DOHH2 (cell line): ENCODE measurements around the gene UFM1.

Experiments used
- H3F3A ChIP-seq: fragments of 200-600 bp; sonication (generic), shearing (Covaris generic); 2 replicates; pipeline ENCODE4 v1.6.0; 2016; ENCODE audit warnings: antibody characterized with exemption, mild to moderate bottlenecking; ENCODE audit not compliant: control insufficient read depth, insufficient read depth
- H3K27ac ChIP-seq: fragments of 200-600 bp; sonication (generic); 2 replicates; pipeline ENCODE4 v1.5.1; 2014; ENCODE audit warnings: low read depth, mild to moderate bottlenecking, low read length, moderate library complexity
- H3K27me3 ChIP-seq: fragments of 200-600 bp; sonication (generic); 2 replicates; pipeline ENCODE4 v1.6.1; 2014; ENCODE audit warnings: mild to moderate bottlenecking, low read length, mixed read lengths; ENCODE audit not compliant: control insufficient read depth
- H3K36me3 ChIP-seq: fragments of 200-600 bp; sonication (generic); 2 replicates; pipeline ENCODE4 v1.6.1; 2014; ENCODE audit warnings: mild to moderate bottlenecking, low read length, moderate library complexity, mixed read lengths; ENCODE audit not compliant: control insufficient read depth
- H3K4me1 ChIP-seq: fragments of 200-600 bp; sonication (generic); 2 replicates; pipeline ENCODE4 v1.6.1; 2014; ENCODE audit warnings: mild to moderate bottlenecking, low read length, mixed read lengths; ENCODE audit not compliant: control insufficient read depth
- H3K4me2 ChIP-seq: fragments of 200-600 bp; sonication (generic); 2 replicates; pipeline ENCODE4 v1.6.0; 2014; ENCODE audit warnings: mild to moderate bottlenecking, low read length, moderate library complexity
- H3K4me3 ChIP-seq: fragments of 200-600 bp; sonication (generic); 2 replicates; pipeline ENCODE4 v1.5.1; 2014; ENCODE audit warnings: mild to moderate bottlenecking, low read length, mixed read lengths
- H3K79me2 ChIP-seq: fragments of 200-600 bp; sonication (generic); 2 replicates; pipeline ENCODE4 v1.6.1; 2014; ENCODE audit warnings: mild to moderate bottlenecking, low read length, mixed read lengths; ENCODE audit not compliant: control insufficient read depth
- H3K9me2 ChIP-seq: fragments of 200-600 bp; sonication (generic); replicated peaks from 2 replicates; pipeline ENCODE4 v1.6.1; 2014; ENCODE audit warnings: mild to moderate bottlenecking, low read length, mixed read lengths; ENCODE audit not compliant: control insufficient read depth
- H3K9me3 ChIP-seq: fragments of 200-600 bp; sonication (generic); 2 replicates; pipeline ENCODE4 v1.6.1; 2014; ENCODE audit warnings: antibody characterized with exemption, low read length, mixed read lengths; ENCODE audit not compliant: control insufficient read depth, insufficient read depth
- H4K20me1 ChIP-seq: fragments of 200-600 bp; sonication (generic); 2 replicates; pipeline ENCODE4 v1.6.0; 2014; ENCODE audit warnings: low read depth, mild to moderate bottlenecking, antibody characterized with exemption, low read length, moderate library complexity; ENCODE audit not compliant: control insufficient read depth, insufficient read depth
- CTCF ChIP-seq: fragments of 200-600 bp; sonication (generic); IDR thresholded peaks from one replicate; pipeline ENCODE4 v1.5.1; 2014; ENCODE audit warnings: antibody characterized with exemption, mild to moderate bottlenecking, low read depth, low read length; ENCODE audit not compliant: poor library complexity, severe bottlenecking
- EZH2phosphoT487 ChIP-seq: fragments of 200-600 bp; sonication (generic); IDR thresholded peaks from 2 replicates; pipeline ENCODE4 v1.6.1; 2017; ENCODE audit warnings: borderline replicate concordance, mild to moderate bottlenecking, antibody characterized with exemption, low read length, moderate library complexity, mixed read lengths

UFM1 gene

GRCh38 chr13:38355595-38356119, 6.0 kb downstream of the UFM1 start:
- TF ChIP-seq CTCF (no peak), EZH2phosphoT487 (no peak)
- peaks cover 27% of the 10 kb centered on the region for H3K79me2 ChIP-seq
- no peaks in the 10 kb centered on the region for H3F3A ChIP-seq
- H3K27me3 ChIP-seq = no peaks in the 10 kb centered on the region
- H3K9me2 ChIP-seq = no peaks in the 10 kb centered on the region
- peaks cover 76% of the 10 kb centered on the region for H3K36me3 ChIP-seq
- H3K4me3 ChIP-seq = no peak overlapping the region
- H3K9me3 ChIP-seq = no peaks in the 10 kb centered on the region
- H3K27ac ChIP-seq = no peak overlapping the region
- H4K20me1 ChIP-seq = peaks cover 5% of the 10 kb centered on the region; the same call in 1 of the 2 replicates
- no peak overlapping the region for H3K4me2 ChIP-seq
- peaks cover 11% of the 10 kb centered on the region for H3K4me1 ChIP-seq

GRCh38 chr13:38358684-38359083, 9.0 kb downstream of the UFM1 start:
- H3K27me3 ChIP-seq = no peaks in the 10 kb centered on the region

GRCh38 chr13:38361542-38362262, 12.1 kb downstream of the UFM1 start:
- H3K36me3 ChIP-seq = peaks cover 45% of the 10 kb centered on the region
- H3K4me1 ChIP-seq = peaks cover 4% of the 10 kb centered on the region; the same call in 1 of the 2 replicates

More at GRCh38 chr13:38358684-38359083, 9.0 kb downstream of the UFM1 start:
- Histone ChIP-seq H3K9me2 (no peaks in the 10 kb centered on the region), H3F3A (no peaks in the 10 kb centered on the region), H3K27ac (no peak overlapping the region), H4K20me1 (peaks cover 5% of the 10 kb centered on the region; the same call in 1 of the 2 replicates), H3K4me2 (no peak overlapping the region), H3K4me3 (no peak overlapping the region), H3K9me3 (no peaks in the 10 kb centered on the region), H3K79me2 (peaks cover under 1% of the 10 kb centered on the region; the same call in 1 of the 2 replicates), H3K36me3 (peaks cover 74% of the 10 kb centered on the region), H3K4me1 (peaks cover 4% of the 10 kb centered on the region; the same call in 1 of the 2 replicates)
- TF ChIP-seq EZH2phosphoT487 = no peak
- TF ChIP-seq CTCF = no peak

More at GRCh38 chr13:38361542-38362262, 12.1 kb downstream of the UFM1 start:
- Histone ChIP-seq H3K27ac (no peak overlapping the region), H3K9me3 (no peaks in the 10 kb centered on the region), H3K27me3 (no peaks in the 10 kb centered on the region), H3K9me2 (no peaks in the 10 kb centered on the region), H3K4me2 (no peak overlapping the region), H3F3A (no peaks in the 10 kb centered on the region), H4K20me1 (no peaks in the 10 kb centered on the region), H3K79me2 (no peaks in the 10 kb centered on the region), H3K4me3 (no peak overlapping the region)
- TF ChIP-seq EZH2phosphoT487 (no peak), CTCF (no peak)
